Measurements from ENCODE around the gene SLC48A1.

Gene SLC48A1

GRCh38 chr12:47778881-47779280 is 5.8 kb downstream of the SLC48A1 start:
- no peak for DNase-seq (ENCODE audit: low spot score)

GRCh38 chr12:47779301-47779942 is 6.4 kb downstream of the SLC48A1 start:
- DNase-seq (ENCODE audit: low spot score) = peak; percentile 90

GRCh38 chr12:47779943-47780504 is 7.0 kb downstream of the SLC48A1 start:
- no peak for DNase-seq (ENCODE audit: low spot score)

DNA sequence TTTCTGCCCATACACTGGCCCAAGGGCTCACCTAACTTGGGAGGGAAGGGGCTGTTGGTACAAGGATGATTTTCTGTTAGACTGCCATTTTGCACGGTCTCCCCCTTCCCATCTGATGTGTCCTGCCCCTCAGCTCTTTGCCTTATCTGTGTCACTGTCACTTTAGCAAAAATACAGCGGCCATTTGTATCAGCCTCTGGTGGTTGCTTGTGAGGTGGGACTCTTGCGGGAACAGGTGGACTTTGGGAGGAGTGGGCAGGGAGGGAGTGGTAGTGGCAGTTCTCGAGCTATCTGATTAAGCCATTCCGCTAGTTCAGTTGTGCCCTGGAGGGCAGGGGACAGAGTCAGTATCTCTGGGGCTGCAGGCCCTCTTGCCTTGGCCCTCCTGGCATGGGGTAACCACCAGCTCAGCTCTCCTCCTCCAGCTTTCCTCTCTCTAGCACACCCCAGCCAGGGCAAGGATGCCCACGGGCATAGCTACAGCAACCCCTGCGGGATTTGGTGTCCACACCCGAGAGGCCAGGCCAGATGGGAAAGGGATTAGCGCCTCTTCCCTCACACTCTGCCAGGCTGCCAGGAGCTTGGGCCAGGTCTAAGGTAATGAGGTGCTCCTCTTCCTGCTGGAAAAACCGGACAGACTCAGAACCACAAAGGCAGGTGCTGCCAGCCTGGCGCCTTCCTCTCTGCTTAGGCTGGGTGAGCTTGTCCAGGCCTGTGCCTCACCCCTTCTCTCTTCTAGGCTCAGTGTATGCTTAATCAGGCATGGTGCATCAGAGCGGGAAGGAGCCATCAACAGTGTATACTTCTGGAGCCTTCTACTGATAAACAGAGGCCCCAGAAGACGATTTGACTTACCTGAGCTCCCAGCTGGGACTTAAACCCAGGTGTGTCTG is 8.7 kb downstream of the SLC48A1 start:
- no peak for DNase-seq (ENCODE audit: low spot score)

DNA sequence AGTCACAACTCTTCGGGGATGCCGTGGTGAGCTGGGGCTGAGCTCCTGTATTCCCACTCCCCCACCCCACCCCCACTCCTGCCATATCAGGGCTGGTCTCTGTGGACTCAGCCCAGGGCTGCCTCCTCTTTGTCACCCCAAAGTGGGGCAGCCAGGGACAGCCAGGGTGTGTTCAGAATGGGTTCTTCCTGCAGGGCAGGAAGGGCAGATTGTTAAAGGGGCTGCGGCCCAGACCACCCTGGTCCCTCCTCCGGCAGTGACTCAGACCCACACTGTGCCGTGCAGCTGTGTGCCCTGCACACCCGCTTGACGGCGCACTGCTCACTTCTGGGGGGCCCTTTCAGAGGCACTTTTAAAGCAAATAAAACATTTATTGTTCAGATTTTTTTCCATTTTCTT is 9.3 kb downstream of the SLC48A1 start:
- DNase-seq (ENCODE audit: low spot score) = no peak

GRCh38 chr12:47783024-47783755 is 10.2 kb downstream of the SLC48A1 start:
- DNase-seq (ENCODE audit: low spot score) = no peak

GRCh38 chr12:47783821-47784819 is 11.1 kb downstream of the SLC48A1 start:
- no peak for DNase-seq (ENCODE audit: low spot score)

GRCh38 chr12:47785036-47785886 is 12.2 kb downstream of the SLC48A1 start:
- DNase-seq (ENCODE audit: low spot score) = no peak

GRCh38 chr12:47785887-47786661 is 13.0 kb downstream of the SLC48A1 start:
- DNase-seq (ENCODE audit: low spot score) = no peak

DNA sequence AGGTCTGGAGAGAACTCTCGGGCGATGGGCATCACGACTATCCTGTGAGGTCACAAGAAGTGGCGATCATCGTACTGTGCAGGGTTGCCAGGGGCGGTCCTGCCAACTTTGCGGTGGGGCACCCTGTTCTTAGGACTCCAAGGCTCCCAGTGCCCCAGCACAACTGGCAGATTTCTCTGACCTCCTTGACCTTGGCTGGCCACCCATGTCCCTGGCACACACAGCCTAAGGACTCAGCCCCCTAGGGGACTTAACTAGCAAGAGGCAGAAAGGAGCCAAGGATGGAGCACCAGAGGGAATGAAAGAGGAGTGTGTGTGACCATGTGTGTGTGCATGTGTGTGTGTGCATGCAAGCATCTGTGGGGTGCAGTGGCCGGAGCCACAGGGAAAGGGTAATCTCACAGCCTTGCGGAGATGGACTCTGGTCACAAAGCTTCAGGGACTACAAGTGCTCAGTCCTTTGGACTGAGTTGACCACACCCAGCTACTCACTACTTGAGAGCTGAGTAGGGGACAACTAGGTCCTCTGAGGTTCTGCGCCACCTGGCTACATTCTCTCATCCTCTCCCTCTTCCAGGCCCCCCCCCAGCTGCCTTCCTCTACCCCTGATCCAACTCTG is 13.7 kb downstream of the SLC48A1 start:
- no peak for DNase-seq (ENCODE audit: low spot score)

DNA sequence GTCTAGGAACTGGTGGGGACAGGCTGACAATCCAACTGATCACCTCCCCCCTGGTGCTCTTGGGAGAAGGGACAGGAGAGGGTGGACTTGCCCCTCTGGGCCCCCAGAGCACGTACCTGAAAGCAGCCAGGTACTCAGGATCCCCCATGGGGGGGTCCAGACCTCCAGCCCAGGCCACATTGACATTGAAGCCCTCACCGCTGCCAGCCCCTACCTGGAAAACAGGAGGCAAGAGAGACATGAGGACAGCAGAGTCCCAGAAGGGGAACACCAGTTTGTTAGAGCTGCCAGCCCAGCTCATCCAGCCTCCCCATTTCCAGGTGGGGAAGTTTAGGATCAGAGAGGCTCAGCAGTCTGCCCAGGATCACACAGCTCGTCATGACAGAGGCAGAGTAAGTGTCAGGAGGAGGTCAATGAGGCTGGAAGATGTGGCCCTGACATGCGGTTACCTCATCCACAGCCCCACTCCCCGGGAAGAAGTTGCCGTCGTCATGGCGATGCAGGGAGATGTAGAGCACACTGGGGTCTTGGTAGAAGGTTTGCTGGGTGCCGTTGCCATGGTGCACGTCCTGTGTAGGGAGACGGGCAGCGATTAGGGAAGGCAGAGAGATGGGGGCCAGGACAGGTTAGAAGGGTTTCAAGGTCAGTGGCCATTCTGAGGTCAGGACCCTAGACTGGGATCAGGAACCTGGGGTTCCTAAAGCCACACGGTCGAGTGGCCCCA is 14.7 kb downstream of the SLC48A1 start:
- DNase-seq (ENCODE audit: low spot score) = no peak

DNA sequence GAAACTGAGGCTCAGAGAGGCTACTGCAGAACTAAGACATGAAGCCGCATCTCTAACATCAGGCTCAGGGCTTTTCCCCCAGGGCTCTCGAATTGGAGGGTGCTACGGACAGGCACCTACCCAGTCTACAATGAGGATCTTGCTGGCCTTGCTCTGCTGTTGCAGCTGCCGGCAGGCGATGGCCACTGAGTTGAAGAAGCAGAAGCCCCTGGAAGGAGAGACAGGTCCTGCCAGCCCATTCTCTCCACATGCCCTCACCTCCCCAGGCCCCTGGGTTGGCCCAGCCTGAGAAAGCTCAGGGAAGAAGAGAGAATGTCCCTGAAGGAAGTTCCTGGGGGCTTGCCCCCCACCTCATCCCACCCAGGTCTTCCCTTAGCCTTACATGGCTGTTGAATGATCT is 16.1 kb downstream of the SLC48A1 start:
- DNase-seq (ENCODE audit: low spot score) = no peak

DNA sequence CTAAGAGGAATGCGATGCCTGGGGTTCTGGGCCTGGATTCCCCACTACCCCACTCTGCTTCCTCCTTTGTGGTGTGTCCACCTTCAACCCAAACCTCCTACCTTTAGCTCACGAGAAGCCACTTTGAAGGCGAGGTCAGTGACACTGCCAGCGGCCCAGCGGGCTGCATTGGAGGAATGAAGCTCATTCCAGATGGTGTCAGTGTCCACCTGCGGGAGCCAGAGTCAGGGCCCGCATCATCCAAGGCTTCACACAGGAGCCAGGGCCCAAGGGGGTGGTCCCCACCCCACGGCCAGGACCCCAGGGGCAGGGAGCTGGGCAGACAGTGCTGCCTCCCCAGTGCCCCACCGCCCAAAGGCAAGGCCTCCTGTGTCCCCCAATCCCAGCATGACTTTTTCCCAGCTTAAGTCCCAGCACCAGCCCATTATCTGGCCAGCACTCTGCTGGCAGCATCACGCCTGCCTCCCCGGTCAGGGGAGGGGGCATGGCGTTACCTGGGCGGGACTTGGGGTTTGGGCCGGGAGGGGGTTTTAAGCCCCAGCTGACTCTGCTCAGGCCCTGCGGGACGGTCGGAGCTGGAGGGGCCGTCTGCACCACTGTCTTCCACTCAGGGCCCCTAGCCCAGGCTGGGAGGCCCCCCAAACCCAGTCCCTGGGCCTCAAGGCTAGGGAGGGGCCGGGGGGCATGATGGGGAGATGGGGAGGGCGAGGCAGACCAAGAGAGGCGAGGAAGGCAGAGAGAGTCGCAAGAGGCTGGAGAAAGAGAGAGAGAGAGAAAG is 16.9 kb downstream of the SLC48A1 start:
- no peak for DNase-seq (ENCODE audit: low spot score)

- DNase-seq (ENCODE audit: low spot score) = no peak
Measured at GRCh38 chr12:47790676-47791350, 17.8 kb downstream of the SLC48A1 start.

DNA sequence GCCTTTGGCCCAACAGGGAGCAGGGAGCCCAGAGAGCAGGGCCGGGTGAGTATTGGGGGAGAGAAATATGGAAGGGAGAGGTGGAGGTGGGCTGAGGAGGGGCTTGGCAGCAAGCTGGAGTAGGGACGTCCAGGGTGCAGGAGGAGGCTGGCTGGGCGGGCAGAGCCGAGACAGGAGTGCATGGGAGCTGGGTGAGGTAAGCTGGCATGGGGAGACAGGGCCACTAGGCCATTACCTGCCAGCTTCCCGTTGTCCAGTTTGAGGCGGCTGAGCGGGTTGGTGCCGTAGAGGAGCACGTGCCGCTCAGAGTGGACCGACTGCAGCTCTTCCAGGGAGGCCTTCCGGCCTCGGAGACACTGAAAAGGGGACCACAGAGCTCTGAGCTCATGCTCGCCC is 18.3 kb downstream of the SLC48A1 start:
- no peak for DNase-seq (ENCODE audit: low spot score)

DNA sequence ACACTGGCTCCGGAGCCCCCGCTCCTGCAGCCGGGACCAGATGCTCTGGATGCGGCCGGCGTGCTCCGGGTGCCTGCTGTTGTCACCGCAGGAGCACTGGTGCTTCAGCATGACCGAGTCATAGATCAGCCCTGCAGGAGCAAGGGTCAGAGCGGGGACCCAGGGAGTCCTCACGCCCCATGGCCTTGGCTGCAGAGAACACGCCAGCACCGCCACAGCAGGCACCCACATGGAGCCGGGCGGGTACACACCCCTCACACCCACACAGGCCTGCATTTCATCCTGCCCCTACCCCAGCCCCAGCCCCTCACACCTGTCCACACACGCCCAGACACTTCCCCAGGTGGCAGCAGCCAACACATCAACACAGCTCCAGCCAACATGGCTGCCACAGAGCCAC is 18.8 kb downstream of the SLC48A1 start:
- DNase-seq (ENCODE audit: low spot score) = no peak

Data from CD4-positive, alpha-beta T cell treated with Interleukin-6 at 100 ng/mL for 8 hours (primary cell).